GM23248 (cell line): ENCODE measurements around the gene ERCC6L2.

Experiments used
- EZH2 ChIP-seq: fragments of 200-600 bp; sonication (generic); IDR thresholded peaks from 2 replicates; pipeline ENCODE4 v1.6.1; 2018; ENCODE audit warnings: antibody characterized with exemption, mild to moderate bottlenecking; ENCODE audit not compliant: insufficient read depth, poor library complexity, severe bottlenecking
- EZH2phosphoT487 ChIP-seq: fragments of 200-600 bp; sonication (generic); IDR thresholded peaks from 2 replicates; pipeline ENCODE4 v1.6.1; 2018; ENCODE audit warnings: antibody characterized with exemption, moderate library complexity, mild to moderate bottlenecking, low read depth; ENCODE audit not compliant: insufficient read depth

DNA sequence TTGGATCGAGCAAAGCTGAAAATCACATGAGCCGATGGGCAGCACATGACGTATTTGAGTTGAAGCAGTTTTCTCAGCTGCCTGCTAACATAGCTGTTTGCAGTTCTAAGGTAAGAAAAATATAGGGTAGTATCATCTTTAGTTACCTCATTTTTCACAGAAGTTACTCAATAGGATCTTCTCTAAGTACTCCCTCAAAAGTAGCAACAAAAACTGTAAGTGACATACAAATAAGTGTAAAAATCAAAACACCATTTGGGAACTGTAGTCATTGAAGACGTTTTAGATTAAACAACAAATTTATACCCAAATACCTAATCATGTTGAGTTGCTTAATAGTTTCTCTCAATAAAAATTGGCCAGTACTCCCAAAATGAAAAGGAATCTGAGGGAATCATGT is 102.6 kb downstream of the ERCC6L2 start:
- TF ChIP-seq EZH2 (no peak), EZH2phosphoT487 (no peak)
